Activated CD4-positive, alpha-beta T cell treated with anti-CD3 and anti-CD28 coated beads, Interleukin-2, amount 10 ng/mL, durations not matched to agents 24 days and 14 days (primary cell): ENCODE data around the gene MYBPHL. TPM values are rescaled to one million over a fixed set of nuclear protein-coding genes. Genes with fewer than 3 reads are reported as not detected.

Experiments
- DNase-seq: peaks from one replicate; pipeline ENCODE4 v3.0.0; 2022
- H3K27ac Mint-ChIP-seq: one replicate; pipeline ENCODE4 v1.8.0; 2022; ENCODE audit warnings: mild to moderate bottlenecking, mixed read lengths
- H3K27me3 Mint-ChIP-seq: one replicate; pipeline ENCODE4 v1.8.0; 2022; ENCODE audit warnings: mixed read lengths
- H3K36me3 Mint-ChIP-seq: one replicate; pipeline ENCODE4 v1.8.0; 2022; ENCODE audit warnings: low read depth, mild to moderate bottlenecking, mixed read lengths
- H3K4me1 Mint-ChIP-seq: one replicate; pipeline ENCODE4 v1.8.0; 2021; ENCODE audit warnings: mixed read lengths
- H3K4me3 Mint-ChIP-seq: one replicate; pipeline ENCODE4 v1.8.0; 2022; ENCODE audit warnings: mild to moderate bottlenecking, moderate library complexity, mixed read lengths
- H3K9me3 Mint-ChIP-seq: one replicate; pipeline ENCODE4 v1.8.0; 2021; ENCODE audit warnings: mixed read lengths
- intact Hi-C: fragments of 100-400 bp; cut with micrococcal nuclease; formaldehyde crosslinking; loops from one replicate; pipeline ENCODE4 v1.15.1; 2023
- total RNA-seq: library from RNA; stranded (reverse); gene quantifications from 2 replicates; pipeline ENCODE4 v1.2.3, GENCODE V29; 2022

The MYBPHL gene
- total RNA-seq, 1 donor from 2014 or later = not detected

DNA sequence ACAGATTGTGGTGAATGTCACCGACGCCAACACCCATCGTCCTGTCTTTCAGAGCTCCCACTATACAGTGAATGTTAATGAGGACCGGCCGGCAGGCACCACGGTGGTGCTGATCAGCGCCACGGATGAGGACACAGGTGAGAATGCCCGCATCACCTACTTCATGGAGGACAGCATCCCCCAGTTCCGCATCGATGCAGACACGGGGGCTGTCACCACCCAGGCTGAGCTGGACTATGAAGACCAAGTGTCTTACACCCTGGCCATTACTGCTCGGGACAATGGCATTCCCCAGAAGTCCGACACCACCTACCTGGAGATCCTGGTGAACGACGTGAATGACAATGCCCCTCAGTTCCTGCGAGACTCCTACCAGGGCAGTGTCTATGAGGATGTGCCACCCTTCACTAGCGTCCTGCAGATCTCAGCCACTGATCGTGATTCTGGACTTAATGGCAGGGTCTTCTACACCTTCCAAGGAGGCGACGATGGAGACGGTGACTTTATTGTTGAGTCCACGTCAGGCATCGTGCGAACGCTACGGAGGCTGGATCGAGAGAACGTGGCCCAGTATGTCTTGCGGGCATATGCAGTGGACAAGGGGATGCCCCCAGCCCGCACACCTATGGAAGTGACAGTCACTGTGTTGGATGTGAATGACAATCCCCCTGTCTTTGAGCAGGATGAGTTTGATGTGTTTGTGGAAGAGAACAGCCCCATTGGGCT is 54.5 kb downstream of the MYBPHL start:
- Mint-ChIP-seq H3K4me1 (peaks cover 4% of the 10 kb centered on the region), H3K27me3 (peaks cover 12% of the 10 kb centered on the region), H3K36me3 (no peaks in the 10 kb centered on the region), H3K27ac (no peak overlapping the region), H3K9me3 (no peaks in the 10 kb centered on the region), H3K4me3 (no peak overlapping the region)
- intact Hi-C loops = no loop called here
- no peak for DNase-seq

DNA sequence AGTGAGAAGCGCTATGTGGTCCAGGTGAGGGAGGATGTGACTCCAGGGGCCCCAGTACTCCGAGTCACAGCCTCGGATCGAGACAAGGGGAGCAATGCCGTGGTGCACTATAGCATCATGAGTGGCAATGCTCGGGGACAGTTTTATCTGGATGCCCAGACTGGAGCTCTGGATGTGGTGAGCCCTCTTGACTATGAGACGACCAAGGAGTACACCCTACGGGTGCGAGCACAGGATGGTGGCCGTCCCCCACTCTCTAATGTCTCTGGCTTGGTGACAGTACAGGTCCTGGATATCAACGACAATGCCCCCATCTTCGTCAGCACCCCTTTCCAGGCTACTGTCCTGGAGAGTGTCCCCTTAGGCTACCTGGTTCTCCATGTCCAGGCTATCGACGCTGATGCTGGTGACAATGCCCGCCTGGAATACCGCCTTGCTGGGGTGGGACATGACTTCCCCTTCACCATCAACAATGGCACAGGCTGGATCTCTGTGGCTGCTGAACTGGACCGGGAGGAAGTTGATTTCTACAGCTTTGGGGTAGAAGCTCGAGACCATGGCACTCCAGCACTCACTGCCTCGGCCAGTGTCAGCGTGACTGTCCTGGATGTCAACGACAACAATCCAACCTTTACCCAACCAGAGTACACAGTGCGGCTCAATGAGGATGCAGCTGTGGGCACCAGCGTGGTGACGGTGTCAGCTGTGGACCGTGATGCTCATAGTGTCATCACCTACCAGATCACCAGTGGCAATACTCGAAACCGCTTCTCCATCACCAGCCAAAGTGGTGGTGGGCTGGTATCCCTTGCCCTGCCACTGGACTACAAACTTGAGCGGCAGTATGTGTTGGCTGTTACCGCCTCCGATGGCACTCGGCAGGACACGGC is 55.3 kb downstream of the MYBPHL start:
- Mint-ChIP-seq H3K27me3 (peaks cover 15% of the 10 kb centered on the region), H3K27ac (no peak overlapping the region), H3K4me3 (peak overlapping the region; percentile 30), H3K4me1 (peaks cover 4% of the 10 kb centered on the region), H3K9me3 (no peaks in the 10 kb centered on the region), H3K36me3 (no peaks in the 10 kb centered on the region)
- intact Hi-C loops = no loop called here
- DNase-seq = no peak

DNA sequence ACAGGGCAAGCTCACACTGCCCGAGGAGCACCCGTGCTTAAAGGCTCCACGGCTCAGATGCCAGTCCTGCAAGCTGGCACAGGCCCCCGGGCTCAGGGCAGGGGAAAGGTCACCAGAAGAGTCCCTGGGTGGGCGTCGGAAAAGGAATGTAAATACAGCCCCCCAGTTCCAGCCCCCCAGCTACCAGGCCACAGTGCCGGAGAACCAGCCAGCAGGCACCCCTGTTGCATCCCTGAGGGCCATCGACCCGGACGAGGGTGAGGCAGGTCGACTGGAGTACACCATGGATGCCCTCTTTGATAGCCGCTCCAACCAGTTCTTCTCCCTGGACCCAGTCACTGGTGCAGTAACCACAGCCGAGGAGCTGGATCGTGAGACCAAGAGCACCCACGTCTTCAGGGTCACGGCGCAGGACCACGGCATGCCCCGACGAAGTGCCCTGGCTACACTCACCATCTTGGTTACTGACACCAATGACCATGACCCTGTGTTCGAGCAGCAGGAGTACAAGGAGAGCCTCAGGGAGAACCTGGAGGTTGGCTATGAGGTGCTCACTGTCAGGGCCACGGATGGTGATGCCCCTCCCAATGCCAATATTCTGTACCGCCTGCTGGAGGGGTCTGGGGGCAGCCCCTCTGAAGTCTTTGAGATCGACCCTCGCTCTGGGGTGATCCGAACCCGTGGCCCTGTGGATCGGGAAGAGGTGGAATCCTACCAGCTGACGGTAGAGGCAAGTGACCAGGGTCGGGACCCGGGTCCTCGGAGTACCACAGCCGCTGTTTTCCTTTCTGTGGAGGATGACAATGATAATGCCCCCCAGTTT is 56.1 kb downstream of the MYBPHL start:
- peaks cover 4% of the 10 kb centered on the region for H3K4me1 Mint-ChIP-seq
- H3K4me3 Mint-ChIP-seq = peak overlapping the region; percentile 62
- H3K27ac Mint-ChIP-seq = no peak overlapping the region
- intact Hi-C loops = no loop called here
- H3K9me3 Mint-ChIP-seq = no peaks in the 10 kb centered on the region
- H3K36me3 Mint-ChIP-seq = no peaks in the 10 kb centered on the region
- peaks cover 14% of the 10 kb centered on the region for H3K27me3 Mint-ChIP-seq
- DNase-seq = no peak

DNA sequence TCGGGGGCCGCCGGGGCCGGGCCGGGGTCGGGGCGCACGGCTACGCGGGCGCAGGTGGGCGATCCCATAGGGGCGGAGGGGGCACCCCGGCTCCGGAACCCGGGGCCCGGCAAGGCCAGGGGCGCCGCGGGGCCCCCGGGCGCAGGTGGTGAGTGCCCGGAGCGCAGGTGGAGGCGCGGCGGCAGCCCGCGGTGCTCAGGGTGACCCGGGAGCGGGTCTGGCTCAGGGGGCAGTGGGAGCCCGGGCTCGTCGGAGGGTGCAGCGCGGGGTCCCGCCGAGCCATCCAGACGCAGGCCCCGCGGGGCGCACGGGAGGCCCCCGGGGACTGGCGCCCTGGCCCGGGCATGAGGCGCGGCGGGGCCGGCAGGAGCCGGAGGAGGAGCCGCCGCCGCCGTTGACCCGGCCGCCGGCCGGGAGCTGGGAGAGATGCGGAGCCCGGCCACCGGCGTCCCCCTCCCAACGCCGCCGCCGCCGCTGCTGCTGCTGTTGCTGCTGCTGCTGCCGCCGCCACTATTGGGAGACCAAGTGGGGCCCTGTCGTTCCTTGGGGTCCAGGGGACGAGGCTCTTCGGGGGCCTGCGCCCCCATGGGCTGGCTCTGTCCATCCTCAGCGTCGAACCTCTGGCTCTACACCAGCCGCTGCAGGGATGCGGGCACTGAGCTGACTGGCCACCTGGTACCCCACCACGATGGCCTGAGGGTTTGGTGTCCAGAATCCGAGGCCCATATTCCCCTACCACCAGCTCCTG is 57.0 kb downstream of the MYBPHL start:
- no peak overlapping the region for H3K27ac Mint-ChIP-seq
- H3K36me3 Mint-ChIP-seq = no peaks in the 10 kb centered on the region
- intact Hi-C loops = loop anchor here (1.0 kb wide), 2 partner anchors 9 to 234 kb away; no protein-coding TSS in a partner anchor
- no peak for DNase-seq
- H3K4me1 Mint-ChIP-seq = peaks cover 4% of the 10 kb centered on the region
- H3K4me3 Mint-ChIP-seq = peak overlapping the region; percentile 57
- peaks cover 15% of the 10 kb centered on the region for H3K27me3 Mint-ChIP-seq
- H3K9me3 Mint-ChIP-seq = no peaks in the 10 kb centered on the region

DNA sequence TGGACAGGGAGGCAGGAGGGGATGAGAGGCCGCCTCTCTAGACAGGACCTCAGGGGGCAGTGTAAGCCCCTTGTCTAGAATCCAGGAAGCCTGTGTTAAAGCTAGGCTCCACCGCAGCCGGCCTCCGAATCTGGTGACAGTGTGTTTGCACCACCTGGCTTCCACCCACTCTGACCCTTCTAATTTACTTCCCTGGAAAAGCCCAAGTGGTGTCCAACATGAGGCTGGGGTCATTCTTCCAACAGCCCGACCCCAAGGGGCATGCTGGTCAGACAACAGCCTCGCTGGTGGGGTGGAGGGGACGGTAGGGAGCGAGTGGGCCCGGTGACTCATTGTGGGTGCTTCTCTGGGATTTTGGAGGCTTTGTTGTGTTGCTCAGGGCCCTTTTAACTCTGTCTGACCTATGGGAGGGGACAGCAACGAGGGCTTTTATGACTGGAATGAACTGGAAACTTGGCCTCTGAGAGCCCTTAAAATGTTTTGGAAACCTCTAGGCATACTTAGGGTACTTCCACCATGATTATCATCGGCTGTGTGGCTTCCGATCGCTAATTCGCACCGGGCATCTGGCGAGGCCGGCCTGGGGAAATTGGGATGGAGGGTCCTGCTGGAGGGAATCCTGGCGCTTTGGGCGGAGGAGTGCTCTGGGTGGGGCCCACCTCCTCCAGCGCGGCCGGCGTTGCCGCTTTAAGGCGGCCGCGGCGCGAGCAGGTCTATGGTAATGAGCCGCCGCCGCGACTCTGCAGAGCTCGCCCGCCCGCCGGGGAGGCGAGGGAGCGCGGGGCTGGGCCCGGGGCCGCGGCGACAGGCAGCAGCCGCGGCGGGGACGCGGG is 57.8 kb downstream of the MYBPHL start, which contains the start of gene CELSR2:
TSS of gene CELSR2 (plus strand) at position 743 of the 833 bp plus-strand sequence. CDS start 541 bp downstream, outside the sequence.
- intact Hi-C loops = loop anchor here (1.0 kb wide), 2 partner anchors 8 to 235 kb away; no protein-coding TSS in a partner anchor
- peaks cover 20% of the 10 kb centered on the region for H3K27me3 Mint-ChIP-seq
- no peaks in the 10 kb centered on the region for H3K36me3 Mint-ChIP-seq

DNA sequence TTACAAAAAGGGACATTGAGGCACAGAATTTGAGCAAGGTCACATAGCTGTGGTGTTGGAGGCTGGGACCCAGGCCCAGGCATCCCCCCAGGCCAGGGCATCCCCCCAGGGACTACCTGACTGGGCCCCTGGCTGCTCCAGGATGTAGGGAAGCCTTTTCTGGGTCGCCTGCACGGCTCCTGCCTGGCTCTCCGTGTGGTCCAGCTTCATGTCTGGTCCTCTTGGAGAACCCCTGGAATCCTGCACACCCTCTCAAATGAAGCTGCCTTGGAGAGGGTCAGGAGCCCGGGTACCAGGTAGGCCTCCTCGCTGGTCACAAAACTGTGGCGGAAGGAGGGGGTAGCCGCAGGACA is 58.4 kb downstream of the MYBPHL start:
- H3K27me3 Mint-ChIP-seq = peaks cover 20% of the 10 kb centered on the region

More for the DNA sequence above, 57.8 kb downstream of the MYBPHL start, which contains the start of gene CELSR2:
- DNase-seq = peak; percentile 92
- Mint-ChIP-seq H3K4me3 (peak within 1 kb of the TSS; percentile 71), H3K9me3 (no peaks in the 10 kb centered on the region), H3K27ac (no peak within 1 kb of the TSS), H3K4me1 (peaks cover 4% of the 10 kb centered on the region)

DNA sequence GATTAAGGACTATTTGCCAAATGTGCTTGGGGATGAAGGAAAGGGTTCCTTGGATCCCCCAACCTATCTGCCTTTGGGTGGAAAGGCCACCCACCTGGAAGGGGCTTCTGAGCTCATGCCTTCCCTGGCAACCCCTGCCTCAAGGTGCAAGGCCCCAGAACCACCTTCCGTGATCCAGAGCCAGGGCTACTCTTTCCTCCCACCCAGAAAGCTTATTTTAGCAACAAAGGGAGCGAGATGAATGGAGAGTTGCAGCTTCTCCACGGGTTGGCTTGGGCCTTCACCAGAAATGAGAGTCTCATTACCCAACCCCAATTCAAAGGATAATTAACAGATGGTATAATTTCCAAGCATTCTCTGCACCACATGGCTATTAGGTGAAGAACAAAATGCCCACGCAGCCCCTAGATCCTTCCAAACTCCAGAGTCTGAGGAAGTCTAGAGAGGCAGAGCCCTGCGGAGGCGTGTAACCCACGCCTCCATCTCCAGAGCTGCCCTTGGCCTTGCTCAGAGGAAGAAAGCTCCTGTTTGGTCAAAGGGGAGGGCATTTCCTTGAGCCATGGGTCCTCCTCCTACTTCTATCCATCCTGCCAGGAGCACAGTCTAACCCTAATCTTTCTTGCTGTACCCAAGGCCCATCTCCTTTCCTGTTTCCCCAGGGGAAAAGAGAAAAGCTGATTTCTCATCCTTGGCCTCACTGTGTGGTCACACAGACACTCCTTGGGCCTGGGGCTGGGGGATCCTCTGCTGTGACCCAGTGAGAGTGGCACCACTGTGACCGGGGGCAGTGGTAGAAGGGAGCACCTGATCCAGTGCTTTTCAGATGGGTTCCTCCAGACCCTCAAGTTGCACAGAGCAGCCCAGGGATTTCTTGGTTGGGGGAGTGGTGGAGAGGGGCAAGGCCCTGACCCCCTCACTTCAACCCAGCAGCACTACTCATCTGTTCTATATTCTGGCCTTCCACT is 59.1 kb downstream of the MYBPHL start:
- Mint-ChIP-seq H3K27ac (no peak overlapping the region), H3K36me3 (no peaks in the 10 kb centered on the region), H3K9me3 (no peaks in the 10 kb centered on the region), H3K4me3 (no peak overlapping the region), H3K27me3 (peaks cover 25% of the 10 kb centered on the region), H3K4me1 (peaks cover 4% of the 10 kb centered on the region)
- intact Hi-C loops = no loop called here
- no peak for DNase-seq

More for the DNA sequence above, 58.4 kb downstream of the MYBPHL start:
- no peak for DNase-seq
- Mint-ChIP-seq H3K9me3 (no peaks in the 10 kb centered on the region), H3K4me3 (no peak overlapping the region), H3K36me3 (no peaks in the 10 kb centered on the region), H3K27ac (no peak overlapping the region), H3K4me1 (peaks cover 4% of the 10 kb centered on the region)
- intact Hi-C loops = no loop called here

DNA sequence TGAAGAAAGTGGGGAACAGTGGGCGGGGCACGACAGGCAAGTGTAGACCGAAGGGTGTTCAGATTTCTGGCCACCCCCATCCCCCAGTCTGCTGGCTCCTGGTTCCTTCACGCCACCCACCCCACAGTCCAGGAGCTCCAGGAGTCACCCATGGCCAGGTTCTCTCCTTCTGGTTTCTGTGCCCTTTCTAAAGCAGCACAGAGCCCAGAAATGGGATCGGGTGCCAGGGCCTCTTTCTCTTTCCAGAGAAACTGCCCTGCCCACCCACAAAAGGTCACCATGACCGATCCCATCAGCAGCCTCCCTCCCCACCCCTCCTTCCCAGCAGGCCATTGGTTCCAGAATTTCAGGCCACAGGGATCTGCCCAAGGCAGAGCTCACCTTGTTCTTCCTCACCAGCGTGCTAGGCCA is 60.7 kb downstream of the MYBPHL start:
- Mint-ChIP-seq H3K4me1 (peaks cover 10% of the 10 kb centered on the region), H3K9me3 (no peaks in the 10 kb centered on the region), H3K27ac (no peak overlapping the region), H3K27me3 (peaks cover 30% of the 10 kb centered on the region), H3K4me3 (no peak overlapping the region), H3K36me3 (peaks cover 2% of the 10 kb centered on the region)
- intact Hi-C loops = no loop called here
- no peak for DNase-seq

DNA sequence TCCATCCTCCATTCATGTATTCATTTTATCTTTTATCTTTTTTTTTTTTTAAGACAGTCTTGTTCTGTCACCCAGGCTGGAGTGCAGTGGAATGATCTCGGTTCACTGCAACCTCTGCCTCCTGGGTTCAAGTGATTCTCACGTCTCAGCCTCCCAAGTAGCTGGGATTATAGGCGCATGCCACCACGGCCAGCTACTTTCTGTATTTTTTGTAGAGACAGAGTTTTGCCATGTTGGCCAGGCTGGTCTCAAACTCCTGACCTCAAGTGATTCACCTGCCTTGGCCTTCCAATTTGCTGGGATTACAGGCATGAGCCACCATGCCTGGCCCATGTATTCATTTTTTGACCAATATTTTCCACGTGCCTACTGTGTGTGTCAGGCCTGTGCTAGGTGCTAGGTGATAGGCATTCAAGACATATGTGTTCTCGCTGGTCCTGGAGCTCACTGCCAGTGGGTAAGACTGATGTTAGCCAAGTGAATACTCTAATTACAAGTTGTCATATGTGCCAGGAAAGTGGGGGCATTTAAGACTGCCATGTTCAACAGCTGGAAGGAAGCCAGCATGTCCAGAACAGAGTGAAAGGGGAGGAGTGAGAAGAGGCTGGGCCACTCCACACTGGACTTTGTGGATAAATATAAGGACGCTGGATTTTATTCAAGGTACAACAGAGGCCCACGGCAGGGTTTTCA is 62.8 kb downstream of the MYBPHL start:
- Mint-ChIP-seq H3K36me3 (peaks cover 7% of the 10 kb centered on the region), H3K4me3 (no peak overlapping the region), H3K27me3 (peaks cover 26% of the 10 kb centered on the region), H3K27ac (no peak overlapping the region), H3K4me1 (peaks cover 6% of the 10 kb centered on the region), H3K9me3 (no peaks in the 10 kb centered on the region)
- intact Hi-C loops = no loop called here
- DNase-seq = no peak

DNA sequence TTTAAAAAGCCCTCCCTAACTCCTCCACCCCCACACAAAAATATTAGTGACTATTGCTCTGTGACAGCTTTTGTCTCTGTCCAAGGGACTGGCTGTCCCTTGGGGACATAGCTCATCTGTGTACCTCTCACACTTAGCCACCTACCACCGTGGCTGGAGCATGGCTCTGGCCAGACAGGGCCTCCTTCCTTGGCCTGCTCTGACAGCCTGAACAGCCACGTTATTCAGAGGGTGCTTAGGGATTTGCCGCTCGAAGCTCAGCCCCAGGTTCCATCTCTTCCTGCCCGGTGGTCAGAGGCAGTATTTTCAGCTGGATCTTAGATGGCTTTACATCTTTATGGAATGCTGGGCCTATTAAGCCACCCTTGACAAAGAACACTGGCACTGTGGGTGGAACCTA is 63.6 kb downstream of the MYBPHL start:
- Mint-ChIP-seq H3K4me1 (peaks cover 6% of the 10 kb centered on the region), H3K9me3 (no peaks in the 10 kb centered on the region), H3K27ac (no peak overlapping the region), H3K36me3 (peaks cover 11% of the 10 kb centered on the region), H3K4me3 (no peak overlapping the region), H3K27me3 (peaks cover 26% of the 10 kb centered on the region)
- DNase-seq = no peak
- intact Hi-C loops = no loop called here

DNA sequence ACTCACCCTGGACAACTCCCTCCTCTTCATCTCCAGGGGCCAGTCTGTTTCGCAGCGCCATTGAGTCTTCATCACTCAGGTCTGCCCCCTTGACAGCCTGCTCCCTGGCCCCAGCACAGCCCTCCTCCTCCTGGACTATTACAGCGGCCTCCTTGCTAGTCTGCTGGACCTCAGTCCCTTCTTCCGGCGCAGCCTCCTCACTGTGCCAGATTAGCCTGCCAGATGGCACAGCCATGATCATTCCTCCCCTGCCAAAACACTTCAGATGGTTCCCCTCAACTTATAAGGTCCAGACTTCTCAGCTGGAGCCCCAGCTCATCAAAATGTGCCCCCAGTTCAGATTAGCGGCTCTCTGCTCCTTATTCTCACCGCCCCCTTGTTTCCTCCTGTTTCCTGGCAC is 64.4 kb downstream of the MYBPHL start:
- Mint-ChIP-seq H3K4me3 (no peak overlapping the region), H3K36me3 (peaks cover 18% of the 10 kb centered on the region), H3K27ac (no peak overlapping the region), H3K9me3 (no peaks in the 10 kb centered on the region), H3K4me1 (peaks cover 6% of the 10 kb centered on the region), H3K27me3 (peaks cover 26% of the 10 kb centered on the region)
- intact Hi-C loops = no loop called here
- DNase-seq = no peak
